ENCODE data around the gene EIF4G1.
"Not testable (repeated sequence)": the region's sequence is repeated elsewhere in the genome, so short reads cannot be mapped to it uniquely, and the experiment has no call there.

Gene EIF4G1, protein sequence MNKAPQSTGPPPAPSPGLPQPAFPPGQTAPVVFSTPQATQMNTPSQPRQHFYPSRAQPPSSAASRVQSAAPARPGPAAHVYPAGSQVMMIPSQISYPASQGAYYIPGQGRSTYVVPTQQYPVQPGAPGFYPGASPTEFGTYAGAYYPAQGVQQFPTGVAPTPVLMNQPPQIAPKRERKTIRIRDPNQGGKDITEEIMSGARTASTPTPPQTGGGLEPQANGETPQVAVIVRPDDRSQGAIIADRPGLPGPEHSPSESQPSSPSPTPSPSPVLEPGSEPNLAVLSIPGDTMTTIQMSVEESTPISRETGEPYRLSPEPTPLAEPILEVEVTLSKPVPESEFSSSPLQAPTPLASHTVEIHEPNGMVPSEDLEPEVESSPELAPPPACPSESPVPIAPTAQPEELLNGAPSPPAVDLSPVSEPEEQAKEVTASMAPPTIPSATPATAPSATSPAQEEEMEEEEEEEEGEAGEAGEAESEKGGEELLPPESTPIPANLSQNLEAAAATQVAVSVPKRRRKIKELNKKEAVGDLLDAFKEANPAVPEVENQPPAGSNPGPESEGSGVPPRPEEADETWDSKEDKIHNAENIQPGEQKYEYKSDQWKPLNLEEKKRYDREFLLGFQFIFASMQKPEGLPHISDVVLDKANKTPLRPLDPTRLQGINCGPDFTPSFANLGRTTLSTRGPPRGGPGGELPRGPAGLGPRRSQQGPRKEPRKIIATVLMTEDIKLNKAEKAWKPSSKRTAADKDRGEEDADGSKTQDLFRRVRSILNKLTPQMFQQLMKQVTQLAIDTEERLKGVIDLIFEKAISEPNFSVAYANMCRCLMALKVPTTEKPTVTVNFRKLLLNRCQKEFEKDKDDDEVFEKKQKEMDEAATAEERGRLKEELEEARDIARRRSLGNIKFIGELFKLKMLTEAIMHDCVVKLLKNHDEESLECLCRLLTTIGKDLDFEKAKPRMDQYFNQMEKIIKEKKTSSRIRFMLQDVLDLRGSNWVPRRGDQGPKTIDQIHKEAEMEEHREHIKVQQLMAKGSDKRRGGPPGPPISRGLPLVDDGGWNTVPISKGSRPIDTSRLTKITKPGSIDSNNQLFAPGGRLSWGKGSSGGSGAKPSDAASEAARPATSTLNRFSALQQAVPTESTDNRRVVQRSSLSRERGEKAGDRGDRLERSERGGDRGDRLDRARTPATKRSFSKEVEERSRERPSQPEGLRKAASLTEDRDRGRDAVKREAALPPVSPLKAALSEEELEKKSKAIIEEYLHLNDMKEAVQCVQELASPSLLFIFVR (N-terminal part only)

DNA sequence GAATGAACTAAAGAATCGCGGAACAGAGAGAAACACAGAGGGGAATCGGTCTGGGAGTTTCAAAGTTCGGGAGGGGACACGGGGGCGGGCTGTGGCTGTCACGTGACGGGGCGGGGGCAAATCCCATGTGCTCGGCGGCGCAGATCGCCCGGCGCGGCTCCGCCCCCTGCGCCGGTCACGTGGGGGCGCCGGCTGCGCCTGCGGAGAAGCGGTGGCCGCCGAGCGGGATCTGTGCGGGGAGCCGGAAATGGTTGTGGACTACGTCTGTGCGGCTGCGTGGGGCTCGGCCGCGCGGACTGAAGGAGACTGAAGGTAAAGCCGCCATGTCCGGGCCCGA, at the start of gene EIF4G1:
TSS of gene EIF4G1 (plus strand) at position 244 of the 337 bp plus-strand sequence. CDS start 1,191 bp downstream, outside the sequence.
- peak; percentile 87 to 88 for DNase-seq (ENCODE audit: low read depth in 2 of 2)

DNA sequence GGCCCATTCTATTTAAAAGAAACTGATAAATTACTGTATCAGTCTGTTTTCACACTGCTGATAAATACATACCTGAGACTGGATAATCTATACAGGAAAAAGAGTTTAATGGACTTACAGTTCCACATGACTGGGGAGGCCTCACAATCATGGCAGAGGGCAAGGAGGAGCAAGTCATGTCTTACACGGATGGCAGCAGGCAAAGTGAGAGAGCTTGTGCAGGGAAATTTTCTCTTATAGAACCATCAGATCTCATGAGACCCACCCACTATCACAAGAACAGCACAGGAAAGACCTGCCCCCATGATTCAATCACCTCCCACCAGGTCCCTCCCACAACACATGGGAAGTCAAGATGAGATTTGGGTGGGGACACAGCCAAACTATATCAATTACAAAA, 47.2 kb upstream of the EIF4G1 start:
- DNase-seq (ENCODE audit: low read depth in 2 of 2) = not testable (repeated sequence)

DNA sequence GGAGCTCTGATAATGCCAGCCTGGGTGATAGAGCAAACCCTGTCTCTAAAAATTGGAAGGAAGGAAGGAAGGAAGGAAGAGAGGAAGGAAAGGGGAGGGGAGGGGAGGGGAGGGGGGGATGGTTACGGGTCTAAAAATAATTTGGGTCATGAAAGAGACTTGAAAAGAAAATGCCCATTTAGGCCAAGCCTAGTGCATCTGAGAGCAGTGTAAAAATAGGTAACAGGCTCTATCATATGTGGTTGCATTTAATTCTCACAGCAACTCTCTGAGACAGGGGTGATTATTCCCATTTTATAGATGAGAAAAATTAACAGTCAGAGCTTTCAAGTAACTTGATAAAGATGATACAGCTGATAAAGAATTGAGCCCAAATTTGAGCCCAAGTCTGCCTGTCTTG, 42.1 kb upstream of the EIF4G1 start:
- DNase-seq (ENCODE audit: low read depth in 2 of 2) = no peak

DNA sequence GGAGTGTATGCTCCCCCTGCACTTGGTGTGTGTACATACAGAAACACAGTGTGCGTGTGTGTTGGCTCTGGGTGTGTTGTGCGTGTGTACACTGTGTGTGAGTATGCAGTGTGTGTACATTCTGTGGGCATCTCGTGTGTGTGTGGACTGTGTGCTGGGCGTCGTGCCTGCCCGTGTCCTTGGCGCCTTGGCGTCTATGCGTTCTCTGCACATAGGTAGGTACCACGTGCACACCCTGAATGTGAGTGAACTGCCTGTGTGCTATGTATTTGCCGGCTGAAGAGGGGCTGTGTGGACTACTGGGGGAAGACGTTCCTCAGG, 39.1 kb upstream of the EIF4G1 start:
- DNase-seq (ENCODE audit: low read depth in 2 of 2) = no peak

DNA sequence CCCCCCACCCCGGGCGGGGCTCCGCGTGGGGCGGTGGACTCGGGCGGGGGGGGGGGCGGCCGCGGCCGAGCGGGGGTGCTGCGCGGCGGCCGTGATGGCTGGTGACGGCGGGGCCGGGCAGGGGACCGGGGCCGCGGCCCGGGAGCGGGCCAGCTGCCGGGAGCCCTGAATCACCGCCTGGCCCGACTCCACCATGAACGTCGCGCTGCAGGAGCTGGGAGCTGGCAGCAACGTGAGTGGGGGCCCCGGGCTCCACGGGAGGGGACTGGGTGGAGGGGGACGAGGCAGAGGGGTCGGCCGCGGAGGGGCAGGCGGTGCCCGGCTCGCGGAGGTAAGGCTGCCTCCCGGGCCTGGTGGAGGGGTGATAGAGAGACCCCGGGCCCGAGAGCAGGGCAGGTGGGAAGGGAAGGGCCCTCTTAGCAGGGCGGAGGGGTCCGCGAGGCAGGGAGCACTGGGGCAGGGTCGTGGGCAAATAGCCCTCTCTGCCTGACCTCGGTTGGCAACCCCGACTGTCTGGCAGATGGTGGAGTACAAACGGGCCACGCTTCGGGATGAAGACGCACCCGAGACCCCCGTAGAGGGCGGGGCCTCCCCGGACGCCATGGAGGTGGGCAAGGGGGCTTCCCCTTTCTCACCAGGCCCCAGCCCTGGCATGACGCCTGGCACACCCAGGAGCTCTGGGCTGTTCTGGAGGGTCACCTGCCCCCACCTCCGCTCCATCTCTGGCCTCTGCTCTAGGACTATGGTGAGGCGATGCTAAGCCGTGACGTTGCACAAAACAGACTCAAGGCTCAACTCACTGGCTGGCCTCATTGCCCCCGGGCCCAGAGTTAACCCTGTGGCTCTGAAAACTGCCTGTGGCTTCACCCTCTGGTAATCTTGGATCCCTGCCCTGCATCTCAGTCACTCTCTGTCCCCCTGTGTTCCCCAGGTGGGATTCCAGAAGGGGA, 38.2 kb upstream of the EIF4G1 start, which contains the start of gene ECE2:
TSS of gene ECE2 (plus strand) at position 62 of the 950 bp plus-strand sequence. CDS start at position 194, 132 bp downstream.
- no peak for DNase-seq (ENCODE audit: low read depth in 2 of 2)

DNA sequence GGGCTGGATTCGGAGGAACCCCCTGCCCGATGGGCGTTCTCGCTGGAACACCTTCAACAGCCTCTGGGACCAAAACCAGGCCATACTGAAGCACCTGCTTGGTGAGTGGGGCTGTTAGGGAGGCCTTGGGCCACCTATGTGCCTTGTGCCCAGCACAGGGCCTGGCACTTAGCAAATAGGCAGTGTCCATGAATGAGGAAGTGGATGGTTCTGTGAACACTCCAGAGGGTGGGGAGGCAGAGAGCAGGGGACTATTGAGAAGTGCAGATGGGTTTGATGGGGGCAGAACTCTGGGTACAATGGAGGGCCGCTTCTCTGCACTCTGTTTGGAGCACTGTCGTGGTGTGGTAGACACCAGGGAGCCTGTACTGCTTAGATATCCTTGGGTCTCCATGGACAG, 37.0 kb upstream of the EIF4G1 start:
- no peak for DNase-seq (ENCODE audit: low read depth in 2 of 2)

DNA sequence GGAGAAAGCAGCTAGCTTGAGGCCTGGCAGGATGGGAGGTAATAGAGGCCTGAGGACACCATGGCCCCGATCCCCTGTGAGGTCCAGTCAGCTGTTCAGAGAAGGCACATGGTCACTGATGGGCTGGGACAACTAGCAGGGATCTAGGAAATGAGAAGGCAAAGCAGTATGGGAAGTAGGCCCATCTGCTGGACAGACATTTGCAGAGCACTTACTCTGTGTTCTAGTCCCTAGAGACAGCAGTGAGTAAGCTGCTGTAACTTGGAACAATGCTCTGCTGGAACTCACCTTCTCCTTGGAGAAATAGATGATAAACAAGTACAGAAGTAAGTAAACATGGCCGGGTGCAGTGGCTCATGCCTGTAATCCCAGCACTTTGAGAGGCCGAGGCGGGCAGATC, 31.5 kb upstream of the EIF4G1 start:
- DNase-seq (ENCODE audit: low read depth in 2 of 2) = no peak

DNA sequence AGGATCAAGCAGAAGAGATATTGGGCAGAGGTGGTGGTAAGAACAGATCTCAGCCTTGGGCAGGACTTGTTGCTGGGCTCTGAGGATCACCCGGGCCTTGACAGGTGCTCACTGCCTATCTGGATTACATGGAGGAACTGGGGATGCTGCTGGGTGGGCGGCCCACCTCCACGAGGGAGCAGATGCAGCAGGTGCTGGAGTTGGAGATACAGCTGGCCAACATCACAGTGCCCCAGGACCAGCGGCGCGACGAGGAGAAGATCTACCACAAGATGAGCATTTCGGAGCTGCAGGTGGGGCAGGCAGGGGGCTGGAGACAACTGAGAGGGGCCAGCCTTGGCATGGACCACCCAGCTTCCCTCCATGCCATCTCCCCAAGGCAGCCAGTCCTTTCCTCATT, 30.7 kb upstream of the EIF4G1 start:
- no peak for DNase-seq (ENCODE audit: low read depth in 2 of 2)

DNA sequence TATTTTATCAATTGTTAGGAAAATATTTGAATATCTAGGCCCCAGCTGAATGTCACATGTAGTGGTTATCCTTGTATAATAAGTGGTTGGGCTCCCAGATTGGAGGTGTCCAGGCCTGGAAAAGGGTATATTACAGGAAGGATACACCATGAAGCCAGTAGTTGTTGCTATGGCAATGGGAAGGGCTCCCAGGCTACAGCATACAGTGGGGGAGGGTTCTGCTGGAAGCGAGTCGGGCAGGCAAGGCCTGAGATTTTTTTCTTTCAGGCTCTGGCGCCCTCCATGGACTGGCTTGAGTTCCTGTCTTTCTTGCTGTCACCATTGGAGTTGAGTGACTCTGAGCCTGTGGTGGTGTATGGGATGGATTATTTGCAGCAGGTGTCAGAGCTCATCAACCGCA, 29.7 kb upstream of the EIF4G1 start:
- no peak for DNase-seq (ENCODE audit: low read depth in 2 of 2)

DNA sequence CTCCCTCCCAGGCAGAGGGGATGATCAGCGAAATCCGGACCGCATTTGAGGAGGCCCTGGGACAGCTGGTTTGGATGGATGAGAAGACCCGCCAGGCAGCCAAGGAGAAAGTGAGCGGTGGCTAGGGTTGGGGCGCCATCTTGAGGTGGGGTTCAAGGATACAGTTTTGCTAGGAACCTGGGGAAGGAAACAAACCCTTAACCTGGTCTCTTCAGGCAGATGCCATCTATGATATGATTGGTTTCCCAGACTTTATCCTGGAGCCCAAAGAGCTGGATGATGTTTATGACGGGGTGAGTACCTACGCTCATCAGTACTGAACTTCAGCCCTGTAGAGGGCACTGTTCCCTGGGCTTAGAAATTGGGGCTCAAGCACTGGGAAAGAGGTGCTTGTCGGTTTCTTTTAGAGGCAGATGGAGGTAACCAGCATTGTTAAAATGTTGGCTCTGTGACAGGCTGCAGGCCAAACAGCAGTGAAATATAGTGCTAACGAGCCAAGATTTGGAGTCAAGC, 24.9 kb upstream of the EIF4G1 start:
- peak; percentile 15 to 24 for DNase-seq (ENCODE audit: low read depth in 2 of 2)

DNA sequence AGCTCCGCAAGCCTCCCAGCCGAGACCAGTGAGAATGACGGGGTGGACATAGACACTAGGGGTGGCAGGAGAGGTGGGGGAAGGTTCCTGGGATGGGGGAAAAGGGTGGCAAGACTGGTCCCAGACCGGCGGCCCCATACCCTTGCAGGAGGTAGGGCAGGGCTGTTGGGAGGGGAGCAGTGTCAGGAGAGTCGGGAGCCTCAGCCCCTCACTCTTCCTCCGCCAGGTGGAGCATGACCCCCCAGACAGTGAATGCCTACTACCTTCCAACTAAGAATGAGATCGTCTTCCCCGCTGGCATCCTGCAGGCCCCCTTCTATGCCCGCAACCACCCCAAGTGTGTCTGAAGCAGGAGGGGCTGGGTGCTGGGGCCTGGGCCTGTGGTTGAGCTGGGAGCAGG, 24.1 kb upstream of the EIF4G1 start:
- no peak for DNase-seq (ENCODE audit: low read depth in 2 of 2)

DNA sequence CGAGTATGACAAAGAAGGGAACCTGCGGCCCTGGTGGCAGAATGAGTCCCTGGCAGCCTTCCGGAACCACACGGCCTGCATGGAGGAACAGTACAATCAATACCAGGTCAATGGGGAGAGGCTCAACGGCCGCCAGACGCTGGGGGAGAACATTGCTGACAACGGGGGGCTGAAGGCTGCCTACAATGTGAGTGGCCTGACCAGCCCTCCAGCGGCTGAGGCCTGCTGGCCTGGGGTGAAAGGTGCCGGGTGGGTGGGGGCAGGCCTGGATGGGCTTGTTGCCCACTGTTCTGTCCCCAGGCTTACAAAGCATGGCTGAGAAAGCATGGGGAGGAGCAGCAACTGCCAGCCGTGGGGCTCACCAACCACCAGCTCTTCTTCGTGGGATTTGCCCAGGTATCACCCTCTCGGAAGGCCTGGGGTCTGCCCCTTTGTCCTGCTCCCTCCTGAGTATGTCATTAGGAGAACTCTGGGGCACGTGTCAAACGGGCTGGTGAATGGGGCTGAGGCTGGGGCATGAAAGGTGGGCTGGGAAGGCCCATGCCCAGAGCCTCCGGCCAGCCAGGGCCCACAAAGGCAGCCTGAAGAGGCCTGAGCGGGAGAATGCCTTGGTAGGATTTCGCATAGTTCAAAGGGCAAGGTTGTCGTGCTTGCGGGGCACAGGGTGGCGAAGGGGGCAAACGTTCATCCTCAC, 23.2 kb upstream of the EIF4G1 start:
- DNase-seq (ENCODE audit: low read depth in 2 of 2) = no peak

DNA sequence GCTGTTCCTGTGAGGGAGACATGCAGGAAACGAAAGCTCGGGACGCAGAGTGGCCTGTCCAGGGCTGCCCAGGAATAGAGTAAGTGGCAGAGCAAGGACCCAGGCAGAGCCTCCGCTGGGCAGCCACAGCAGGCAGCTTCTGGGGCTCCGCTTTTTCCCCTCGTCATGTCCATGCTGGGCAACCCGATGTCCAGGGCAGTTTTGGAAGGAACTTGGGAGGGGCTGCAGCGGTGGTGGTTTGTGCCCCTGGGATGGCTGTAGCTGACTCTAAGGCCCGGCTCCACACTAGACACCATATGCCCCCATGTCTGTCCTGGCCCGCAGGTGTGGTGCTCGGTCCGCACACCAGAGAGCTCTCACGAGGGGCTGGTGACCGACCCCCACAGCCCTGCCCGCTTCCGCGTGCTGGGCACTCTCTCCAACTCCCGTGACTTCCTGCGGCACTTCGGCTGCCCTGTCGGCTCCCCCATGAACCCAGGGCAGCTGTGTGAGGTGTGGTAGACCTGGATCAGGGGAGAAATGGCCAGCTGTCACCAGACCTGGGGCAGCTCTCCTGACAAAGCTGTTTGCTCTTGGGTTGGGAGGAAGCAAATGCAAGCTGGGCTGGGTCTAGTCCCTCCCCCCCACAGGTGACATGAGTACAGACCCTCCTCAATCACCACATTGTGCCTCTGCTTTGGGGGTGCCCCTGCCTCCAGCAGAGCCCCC, 22.5 kb upstream of the EIF4G1 start:
- DNase-seq (ENCODE audit: low read depth in 2 of 2) = no peak

DNA sequence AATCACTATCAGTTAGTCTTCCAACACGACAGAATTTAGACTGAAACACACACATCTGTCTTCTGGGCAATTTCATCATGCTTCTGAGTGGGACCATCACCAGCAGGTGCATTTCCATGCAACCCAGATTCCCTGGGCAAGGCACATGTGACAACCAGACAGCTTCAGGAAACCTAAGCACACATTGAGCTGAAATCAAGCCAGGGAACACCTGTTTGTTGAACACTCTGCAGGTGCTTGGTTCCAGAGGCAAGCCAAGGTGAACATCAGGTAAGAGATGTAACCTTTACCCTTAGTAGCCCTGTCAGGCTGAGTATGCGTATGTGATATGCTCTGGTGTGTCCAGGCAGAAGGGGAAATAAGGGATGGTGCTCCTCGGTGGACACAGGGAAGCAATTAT, 18.6 kb upstream of the EIF4G1 start:
- DNase-seq (ENCODE audit: low read depth in 2 of 2) = no peak

DNA sequence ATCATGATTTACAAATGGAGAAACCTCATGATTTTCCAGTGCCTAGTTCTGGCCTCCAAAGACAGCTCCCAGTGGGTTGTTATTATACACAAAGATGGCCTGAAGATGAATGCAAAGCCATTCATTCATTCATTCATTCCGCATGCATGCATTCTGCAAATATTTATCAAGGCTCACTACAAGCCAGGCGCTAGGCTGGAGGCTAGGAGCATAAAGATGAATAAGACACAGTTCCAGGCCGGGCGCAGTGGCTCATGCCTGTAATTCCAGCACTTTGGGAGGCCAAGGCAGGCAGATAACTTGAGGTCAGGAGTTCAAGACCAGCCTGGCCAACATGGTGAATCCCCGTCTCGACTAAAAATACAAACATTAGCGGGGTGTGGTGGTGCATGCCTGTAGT, 17.8 kb upstream of the EIF4G1 start:
- no peak for DNase-seq (ENCODE audit: low read depth in 2 of 2)

DNA sequence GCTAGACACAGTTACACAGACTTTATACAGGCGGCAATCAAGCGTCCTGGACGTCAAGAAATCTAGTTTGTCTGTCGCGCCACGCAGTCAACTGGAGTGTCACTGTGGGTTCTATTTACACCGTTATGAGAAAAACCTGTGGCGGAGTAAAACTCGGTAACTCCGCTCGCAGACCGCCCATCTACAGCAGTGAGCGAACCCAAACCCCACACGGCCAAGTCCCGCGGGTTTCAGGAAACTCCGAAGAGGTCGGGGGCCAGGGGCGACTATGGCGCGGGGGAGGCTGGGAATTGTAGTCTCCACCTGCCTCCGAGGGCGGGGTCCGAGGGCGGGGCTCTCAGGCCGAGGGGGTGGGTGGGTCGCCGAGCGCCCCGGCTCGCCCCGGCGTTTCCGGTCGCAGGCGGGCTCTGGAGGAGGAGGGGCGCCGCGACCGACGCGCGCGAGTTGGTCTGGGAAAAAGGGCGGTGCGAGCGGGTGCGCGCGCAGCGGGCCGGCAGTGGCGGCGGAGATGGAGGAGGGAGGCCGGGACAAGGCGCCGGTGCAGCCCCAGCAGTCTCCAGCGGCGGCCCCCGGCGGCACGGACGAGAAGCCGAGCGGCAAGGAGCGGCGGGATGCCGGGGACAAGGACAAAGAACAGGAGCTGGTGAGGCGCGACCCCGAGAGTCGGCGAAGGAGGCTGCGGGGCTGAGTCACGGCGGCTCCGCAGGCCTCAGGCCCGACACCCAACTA, 15.5 kb upstream of the EIF4G1 start, which contains the start of gene PSMD2:
TSS of gene PSMD2 (plus strand) at position 483 of the 729 bp plus-strand sequence. CDS start at position 509, 26 bp downstream.
- peak; percentile 95 to 98 for DNase-seq (ENCODE audit: low read depth in 2 of 2)

DNA sequence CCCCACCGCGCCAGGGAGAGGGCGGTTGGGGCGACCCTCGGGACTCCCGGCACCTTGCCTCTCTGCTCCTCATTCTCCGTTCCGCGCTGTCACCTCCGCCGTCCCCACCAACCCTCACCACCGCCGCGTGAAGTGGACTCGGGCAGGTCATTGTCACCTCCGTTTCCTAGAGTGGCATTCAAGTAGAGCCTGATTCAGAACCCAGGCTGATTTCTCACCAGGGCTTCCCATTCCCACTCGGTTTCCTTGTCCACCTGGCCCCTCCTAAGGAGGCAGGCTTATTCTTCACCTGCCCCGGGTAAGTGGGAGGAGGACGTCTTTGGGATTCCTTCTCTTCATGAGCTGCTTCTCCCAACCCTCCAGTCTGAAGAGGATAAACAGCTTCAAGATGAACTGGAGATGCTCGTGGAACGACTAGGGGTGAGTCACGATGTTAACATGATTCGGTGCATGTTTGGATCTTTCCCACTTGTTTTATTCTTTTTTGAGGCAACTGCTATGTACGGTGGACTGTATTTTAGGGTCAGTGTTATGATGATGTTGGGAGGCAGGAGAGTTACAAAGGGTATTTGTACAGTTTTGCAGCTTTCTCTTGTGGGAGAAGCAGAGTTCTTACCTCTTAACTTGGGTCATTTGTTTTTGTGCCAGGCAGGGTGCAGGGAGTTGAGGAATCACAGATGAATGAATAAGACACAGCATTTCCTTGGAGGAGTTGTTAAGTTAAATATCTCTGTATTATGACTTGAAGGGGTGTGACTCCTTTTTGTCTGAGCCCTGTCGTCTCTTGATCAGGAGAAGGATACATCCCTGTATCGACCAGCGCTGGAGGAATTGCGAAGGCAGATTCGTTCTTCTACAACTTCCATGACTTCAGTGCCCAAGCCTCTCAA, 14.7 kb upstream of the EIF4G1 start:
- no peak for DNase-seq (ENCODE audit: low read depth in 2 of 2)

DNA sequence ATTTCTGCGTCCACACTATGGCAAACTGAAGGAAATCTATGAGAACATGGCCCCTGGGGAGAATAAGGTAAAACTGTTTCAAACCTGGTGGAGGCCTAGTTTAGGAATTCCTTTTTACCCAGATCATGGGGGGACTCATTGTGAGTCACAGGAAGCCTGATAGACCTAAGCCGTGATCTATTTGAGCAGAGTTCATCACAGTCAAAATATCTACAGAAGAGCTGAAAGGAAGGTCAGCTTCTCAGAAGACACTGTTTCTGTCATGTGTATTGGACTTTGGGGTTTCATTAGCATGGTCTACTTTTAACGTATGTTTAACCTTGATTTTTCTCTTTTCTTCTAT, 14.1 kb upstream of the EIF4G1 start:
- DNase-seq (ENCODE audit: low read depth in 2 of 2) = no peak

Measured in stimulated activated CD8-positive, alpha-beta memory T cell treated with anti-CD3 and anti-CD28 coated beads, Interleukin-2, amount 100 ng/mL, for 1 hour (primary cell).